PFSK-1 (cell line): ENCODE data around the gene PIH1D1.

Experiments
- SIN3A ChIP-seq: IDR thresholded peaks from 2 replicates; pipeline ENCODE4 v1.6.1; 2012; ENCODE audit warnings: mild to moderate bottlenecking, low read length, moderate library complexity, borderline replicate concordance; ENCODE audit not compliant: insufficient read depth
- TAF1 ChIP-seq: IDR thresholded peaks from 2 replicates; pipeline ENCODE4 v1.6.1; 2012; ENCODE audit warnings: low read length, control low read depth, borderline replicate concordance; ENCODE audit not compliant: insufficient read depth

GRCh38 chr19:49447485-49448431, 3.9 kb downstream of the PIH1D1 start:
- no peak for TF ChIP-seq TAF1
- TF ChIP-seq SIN3A = no peak
